Fibroblast of lung (primary cell): ENCODE data around the gene ACBD6.

Source experiments
- CTCF ChIP-seq, 2 donors: IDR thresholded peaks in 1 of 2; conservative IDR thresholded peaks in 1 of 2; 1 replicate in 1 of 2; 2 replicates in 1 of 2; pipeline ENCODE4 v1.5.1; 2011 to 2012; ENCODE audit warnings: low read length in 2 of 2, control low read depth in 1 of 2, inconsistent platforms in 1 of 2, low read depth in 1 of 2, mild to moderate bottlenecking in 1 of 2
- EZH2 ChIP-seq: IDR thresholded peaks from 2 replicates; pipeline ENCODE4 v1.5.1; 2012; ENCODE audit warnings: low read length, control low read depth, mild to moderate bottlenecking; ENCODE audit errors: missing control alignments

DNA sequence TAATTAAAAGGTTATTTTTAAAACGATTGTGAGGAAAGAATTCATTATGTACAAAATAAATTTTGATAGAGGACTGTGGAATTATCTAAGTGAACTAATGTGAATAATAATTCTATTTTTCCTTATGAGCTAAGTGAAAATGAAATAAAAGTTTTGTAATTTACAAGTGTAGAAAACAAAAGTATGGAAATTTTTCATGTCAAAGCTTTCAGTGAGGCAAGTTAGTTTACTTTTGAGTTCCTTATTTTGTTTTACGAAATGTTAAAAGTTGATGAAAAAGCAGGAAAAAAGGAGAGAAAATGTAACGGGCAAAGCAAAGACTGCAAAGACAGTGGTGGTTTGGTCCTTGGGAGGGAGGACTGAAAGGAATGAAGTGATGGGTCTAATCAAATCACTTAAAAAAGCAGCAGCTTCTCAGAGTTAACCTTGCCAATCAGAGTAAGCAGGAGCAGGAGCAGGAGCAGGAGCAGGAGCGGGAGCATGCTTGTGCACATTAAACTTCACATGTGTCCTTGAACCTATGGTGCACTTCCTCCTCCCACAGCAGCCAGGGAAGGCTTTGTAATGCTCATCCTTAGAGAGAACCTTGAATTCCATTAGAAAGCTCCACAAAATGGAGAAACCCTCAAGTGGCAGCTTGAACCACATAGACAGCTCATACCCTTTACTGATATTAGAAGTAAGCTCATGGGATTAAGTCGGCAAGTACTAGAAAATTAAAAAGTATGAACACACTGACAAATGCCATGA, 139.0 kb downstream of the ACBD6 start:
- TF ChIP-seq EZH2 (no peak), CTCF (conservative IDR thresholded peaks at IDR 0.05 in 1 of 2, IDR thresholded peaks at IDR 0.05 in 1 of 2; ENCODE audit: low read depth in 1 of 2, low read length in 2 of 2) (no peak)
